Activated CD4-positive, alpha-beta T cell treated with anti-CD3 and anti-CD28 coated beads, Interleukin-2, Interleukin-6, amounts not matched to agents 100 ng/mL and 50 ng/mL, durations not matched to agents 16 hours and 8 hours (primary cell): ENCODE measurements around the gene PKHD1.
"Not testable (repeated sequence)": the region's sequence is repeated elsewhere in the genome, so short reads cannot be mapped to it uniquely, and the experiment has no call there.

Source experiments
- DNase-seq: peaks from one replicate; pipeline ENCODE4 v3.0.0-alpha.2; 2020

Gene PKHD1

DNA sequence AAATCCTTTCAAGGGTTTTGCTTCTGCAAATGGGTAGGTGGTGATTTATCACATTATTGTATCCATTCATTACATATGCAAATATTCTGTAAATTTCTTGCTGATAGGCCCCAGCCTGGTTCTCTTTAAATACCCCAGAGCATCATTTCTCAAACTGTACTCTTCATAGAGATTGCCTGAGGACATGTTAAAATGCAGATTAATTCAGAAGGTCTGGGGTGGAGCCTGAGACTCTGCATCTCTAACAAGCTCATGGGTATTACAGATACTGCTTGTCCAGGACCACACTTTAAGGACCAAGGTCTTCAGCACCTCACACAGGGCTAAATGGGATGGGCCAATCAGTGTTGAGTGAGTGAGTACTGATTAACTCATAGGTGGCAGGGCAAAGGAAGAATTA, 46.3 kb downstream of the PKHD1 start:
- no peak for DNase-seq

DNA sequence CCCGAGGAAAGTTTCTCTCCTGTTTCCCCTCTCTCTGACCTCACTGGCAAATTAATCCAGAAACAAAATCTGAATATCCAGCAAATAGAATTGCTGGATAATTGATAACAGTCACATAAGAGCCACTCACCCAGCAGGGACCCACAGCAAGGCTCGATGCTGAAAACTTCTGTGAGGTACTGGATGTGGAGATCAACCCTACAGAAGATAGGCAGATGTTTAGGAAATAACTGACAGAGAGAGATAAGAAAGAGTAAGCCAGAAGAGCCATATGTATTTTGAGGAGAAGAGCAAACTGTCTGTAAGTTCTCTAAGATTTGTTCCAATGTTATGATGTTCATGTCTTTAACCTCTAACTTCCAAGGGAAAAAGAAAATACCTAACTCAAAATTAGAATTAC, 59.7 kb downstream of the PKHD1 start:
- DNase-seq, result no peak

DNA sequence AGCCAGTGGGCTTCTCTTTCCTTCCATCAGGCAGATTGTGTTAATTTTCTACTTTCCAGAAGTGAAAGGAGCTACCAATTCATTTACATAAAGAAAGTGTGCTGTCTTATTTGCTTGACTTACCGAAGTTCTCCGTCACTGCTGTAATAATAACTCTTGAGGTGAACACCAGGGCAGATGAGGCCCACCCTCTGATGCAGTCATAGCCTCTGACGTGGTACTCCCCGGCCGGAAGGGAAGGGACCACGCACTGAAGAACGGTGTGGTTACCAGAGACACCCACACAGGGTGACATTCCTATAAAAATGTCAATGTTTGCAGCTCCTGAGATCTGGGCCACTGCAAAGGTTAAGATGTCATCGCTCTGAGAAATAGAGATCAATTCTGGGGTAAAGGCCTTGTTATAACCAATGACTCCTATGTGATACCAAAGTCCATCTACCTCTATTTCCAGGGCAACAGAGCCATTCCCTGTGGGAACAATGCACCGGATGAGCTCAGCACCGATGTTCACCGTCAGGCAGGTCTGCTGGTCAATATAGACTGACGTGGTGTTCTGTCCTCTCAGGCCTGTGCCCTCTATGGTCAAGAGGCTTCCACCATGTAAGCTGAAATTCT, 62.9 kb downstream of the PKHD1 start:
- no peak for DNase-seq

DNA sequence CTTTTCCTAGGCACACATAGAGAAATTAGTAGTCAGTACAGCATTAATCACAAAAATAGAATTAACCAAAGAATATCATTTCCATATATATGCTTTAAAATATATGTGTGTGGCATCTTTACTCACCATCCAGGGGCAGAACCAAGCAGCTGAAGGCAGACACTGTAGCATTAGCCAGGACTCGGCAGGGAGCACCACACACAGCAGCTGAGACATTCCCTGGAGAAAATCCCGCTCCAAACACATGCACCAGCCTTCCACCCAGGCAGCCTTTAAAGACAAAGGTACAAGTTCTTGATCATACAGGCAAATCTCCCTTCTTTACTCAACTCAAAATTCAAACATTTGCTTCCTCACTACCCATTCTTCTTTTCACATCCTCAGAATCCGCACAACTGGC, 64.7 kb downstream of the PKHD1 start:
- DNase-seq, result no peak

DNA sequence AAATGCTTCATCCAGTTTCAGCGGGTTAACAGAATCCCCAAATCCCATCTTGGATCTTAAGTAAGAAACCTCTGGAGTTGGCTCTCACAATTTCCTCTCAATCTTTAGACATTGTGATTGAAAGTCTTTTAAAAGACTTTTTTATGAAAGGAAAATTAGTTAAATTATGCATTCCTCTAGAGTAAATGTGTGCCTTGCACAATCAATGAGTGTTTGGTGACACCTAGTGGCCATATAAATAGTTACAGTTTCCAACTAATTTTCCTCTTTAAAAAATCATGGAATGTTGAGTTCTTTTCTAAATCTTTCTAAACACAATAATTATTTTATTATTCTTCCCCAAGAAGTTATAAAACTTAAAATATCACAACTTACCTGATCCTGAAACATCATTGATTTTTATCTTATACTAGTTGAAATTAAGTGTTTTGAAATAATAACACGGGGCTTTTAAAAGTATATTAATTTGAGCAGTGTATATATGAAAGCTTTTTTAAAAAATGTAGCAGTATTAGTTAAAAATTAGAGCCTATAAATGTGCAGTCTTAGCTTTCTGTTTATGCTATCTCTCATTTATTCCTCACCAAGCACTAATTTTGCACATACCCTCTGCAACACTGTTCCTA, 66.4 kb downstream of the PKHD1 start:
- peak; percentile 22 for DNase-seq

DNA sequence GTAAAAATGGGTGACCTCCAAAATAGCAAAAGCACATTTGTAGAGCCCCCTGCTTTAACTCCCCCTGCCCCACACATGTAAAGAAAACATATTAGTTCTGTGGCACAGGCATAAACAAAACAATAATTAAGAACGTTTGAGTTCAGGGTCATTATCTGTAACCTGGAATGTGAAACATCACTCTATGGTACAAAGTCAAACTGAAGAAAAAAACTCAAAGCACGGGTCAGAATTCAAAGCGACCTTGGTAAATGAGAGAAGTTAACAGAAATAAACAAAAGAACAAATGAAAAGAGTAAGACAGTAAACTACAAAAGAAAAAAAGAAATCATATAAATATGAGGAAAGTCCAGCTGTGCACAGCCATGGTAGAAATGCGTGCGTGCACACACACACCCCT, 67.5 kb downstream of the PKHD1 start:
- DNase-seq, result no peak

DNA sequence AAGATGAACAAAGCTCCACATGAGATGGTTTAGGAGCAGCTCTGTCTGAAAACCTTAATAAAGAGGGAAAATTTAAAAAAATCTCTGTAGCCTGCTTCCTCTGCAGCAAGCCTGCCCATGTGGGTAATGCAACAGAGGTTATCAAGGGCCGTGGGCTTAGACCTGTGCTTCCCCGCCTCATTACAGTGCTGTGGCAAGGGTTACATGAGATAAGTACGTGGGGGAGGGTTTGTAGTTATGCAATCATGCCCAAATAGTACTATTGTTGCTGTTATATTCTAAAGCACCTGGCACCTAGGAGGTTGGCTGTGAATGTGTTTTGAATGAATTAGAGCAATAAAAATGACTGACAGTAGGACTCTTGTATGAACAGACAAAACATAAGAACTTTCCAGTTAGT, 68.3 kb downstream of the PKHD1 start:
- no peak for DNase-seq

DNA sequence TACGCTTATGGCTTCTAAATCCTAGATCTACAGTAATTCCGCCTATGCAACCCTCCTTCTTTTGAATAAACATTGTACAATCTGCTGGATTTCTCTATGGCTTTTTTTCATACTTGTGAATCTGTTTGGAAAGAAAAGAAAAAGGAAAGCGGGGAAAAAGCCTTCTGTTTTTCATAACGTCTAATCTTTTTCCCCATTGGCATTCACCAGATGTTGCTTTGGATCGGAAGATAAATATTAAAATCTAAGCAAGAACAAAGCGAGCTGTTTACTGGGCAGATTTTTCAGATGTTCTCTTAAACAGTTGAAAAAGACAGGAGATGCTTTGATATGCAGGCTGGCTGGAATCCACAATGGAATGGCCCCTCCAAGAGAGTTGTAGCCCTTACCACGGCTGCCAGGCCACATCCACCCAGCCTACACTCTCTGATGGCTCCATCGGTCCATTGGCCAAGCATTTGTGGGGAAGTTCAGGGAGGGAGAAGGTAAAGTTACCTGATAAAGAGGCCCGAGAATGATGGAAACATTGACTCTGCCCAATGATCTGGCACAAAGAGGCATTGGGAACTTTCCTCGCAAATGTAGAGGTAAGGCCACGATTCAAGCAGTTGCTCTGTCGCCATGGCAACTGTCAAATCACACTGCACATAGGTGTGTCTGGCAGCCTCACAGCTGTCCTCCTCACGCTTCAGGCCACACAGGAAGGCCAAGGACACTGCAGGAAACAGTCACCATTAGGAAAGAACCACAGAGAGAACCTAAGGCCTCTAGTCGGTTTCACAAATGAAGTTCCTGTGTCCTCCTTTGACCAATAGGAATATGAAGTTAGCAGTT, 70.3 kb downstream of the PKHD1 start:
- no peak for DNase-seq

DNA sequence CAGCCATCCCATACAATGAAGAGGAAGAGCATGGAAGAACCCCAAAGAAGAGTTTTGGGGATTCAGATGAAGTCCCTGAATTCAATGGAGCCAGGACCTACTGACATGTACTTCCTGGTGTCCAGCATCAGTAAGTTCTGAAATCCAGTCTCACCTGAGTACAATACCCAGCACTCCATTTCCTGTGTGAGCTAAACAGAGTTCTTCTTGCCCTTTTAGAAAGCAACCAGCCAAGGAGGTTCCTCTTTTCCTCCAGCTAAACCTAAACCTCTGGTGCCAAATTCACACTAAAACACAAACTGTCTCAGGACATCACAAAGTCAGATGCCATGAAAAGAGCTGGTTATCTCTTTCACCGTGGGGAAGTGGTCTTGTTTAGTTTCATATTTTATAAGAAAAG, 71.5 kb downstream of the PKHD1 start:
- no peak for DNase-seq

DNA sequence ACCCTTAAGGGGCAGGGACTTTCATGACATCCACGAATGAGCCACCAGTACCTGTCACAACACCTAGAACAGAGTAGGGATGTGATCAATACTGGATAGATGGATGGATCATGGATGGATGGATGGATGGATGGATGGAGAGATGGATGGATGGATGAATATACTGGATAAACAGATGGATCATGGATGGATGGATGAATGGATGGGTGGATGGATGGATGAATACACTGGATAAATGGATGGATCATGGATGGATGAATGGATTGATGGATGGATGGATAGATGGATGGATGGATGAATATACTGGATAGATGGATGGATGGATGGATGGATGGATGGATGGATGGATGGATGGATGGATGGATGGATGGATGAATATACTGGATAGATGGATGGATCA, 73.0 kb downstream of the PKHD1 start:
- DNase-seq, result no peak

DNA sequence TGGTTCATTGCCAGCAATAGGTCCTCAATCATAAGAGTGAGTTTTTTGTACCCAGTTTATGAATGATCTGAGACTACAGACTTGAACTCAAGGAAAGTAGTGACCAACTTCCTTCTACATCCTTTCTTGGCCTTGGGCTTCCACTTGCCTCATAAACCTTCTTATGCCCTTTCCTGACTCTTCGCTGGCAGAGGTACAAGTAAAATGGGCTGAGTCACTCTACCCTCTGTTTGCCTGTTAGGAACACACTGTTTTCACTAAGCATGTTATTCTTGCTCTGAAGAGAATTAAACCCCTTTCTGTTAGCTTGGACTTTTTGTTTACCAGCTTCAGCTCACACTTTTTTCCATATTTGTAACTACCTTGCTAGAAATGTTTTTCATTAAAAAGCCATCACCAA, 74.4 kb downstream of the PKHD1 start:
- DNase-seq, result no peak

DNA sequence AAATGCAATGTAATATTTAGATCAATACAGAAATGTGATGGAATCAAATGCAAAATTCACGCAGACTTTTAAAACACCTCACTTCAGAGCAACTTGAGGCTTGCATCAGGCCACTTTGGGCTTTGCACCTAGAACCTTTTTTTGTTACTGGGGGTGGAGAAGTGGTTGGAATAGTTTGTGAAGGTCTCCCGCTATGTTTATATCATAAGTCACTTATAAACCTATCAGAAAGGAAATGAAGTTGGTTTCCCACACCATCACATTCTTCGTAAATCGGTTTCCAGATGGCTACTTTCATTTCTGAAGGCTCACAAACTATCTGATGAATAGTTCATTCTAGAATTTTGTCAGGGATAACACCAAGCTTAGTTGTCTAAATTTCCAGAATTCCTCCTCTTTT, 74.8 kb downstream of the PKHD1 start:
- no peak for DNase-seq

DNA sequence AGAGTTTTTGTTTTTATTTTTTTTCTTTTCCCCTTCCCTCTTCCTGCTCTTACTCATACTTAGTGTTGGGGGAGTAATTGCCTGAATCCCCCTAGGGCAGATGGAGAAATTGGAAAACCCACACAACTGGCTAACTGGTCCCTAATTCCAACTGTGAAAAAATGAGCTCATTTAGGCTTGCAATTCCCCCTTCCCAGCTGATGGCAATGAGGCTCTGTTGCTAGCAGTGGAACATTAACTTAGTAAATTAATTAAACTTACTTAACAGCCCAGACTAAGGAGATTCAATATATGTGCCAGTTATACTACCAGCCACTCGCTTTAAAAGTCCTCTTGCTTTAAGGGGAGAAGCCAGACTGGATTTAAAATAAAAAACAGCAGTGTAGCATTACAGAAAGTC, 76.6 kb downstream of the PKHD1 start:
- DNase-seq, result no peak

DNA sequence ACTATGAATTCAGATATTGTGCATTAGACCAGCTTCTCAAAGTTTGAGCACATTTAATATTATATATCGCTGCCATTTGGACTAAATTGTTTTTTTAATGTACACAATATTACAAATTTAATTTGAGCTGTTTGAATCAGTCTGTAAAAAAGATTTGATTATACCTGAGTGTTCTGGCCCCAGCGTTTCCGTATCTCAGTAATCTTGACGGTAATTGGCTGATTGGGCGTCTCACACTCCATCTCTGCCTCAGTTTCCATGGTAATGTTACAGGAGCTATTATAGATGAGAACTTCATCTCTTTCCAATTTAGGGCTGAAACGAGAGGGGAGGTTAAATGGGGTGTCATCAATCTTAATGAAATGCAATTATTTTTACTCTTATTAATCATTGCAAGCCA, 77.3 kb downstream of the PKHD1 start:
- DNase-seq, result no peak

DNA sequence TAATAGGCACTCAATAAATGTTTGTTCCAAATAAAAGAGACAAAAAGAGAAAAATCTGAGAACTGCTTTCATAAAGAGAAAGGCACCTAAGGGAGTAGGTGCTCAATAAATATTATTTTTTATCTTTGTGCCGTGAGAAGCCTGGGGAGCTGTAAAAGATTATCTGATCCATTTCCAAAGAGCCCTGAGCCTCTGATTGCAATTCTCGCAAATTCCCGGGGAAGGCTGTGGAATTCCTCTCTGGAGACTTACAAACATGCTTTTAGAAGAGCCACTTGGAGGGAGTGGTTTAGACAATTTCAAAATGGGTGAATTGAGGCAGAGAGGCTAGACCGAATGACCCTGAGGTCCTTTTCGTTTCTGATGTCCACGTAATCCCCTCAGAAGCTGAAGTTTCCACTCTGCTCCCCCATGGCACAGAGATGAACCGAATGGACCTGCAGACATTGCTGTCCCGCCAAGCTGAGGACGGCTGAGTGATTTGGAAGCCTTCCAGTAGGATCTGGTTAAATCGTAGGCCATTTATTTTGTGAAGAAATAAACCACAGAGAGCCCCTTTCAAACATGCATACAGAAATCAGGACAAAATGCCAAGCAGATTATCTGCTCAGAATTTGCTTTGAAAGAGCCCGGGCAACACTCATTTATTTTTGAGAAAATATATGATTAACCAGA, 77.8 kb downstream of the PKHD1 start:
- DNase-seq, result no peak

DNA sequence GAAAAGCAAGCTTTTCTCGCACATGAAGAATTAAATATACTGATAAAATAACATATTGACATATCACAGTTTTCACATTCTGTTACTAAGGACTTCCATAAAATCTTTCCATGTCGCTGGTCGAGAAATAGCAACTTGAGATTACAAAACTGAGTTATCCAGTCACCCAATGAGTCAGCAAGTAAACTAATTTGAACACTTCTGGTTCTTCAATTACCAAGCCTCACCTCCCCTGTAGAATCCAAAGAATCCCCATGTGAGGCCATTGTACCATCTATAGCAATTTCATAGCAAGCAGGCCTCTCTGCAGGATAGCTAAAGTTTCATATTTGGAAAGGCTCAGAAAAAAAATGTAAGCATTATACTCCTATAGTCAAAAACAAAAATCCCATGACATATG, 87.3 kb downstream of the PKHD1 start:
- no peak for DNase-seq

DNA sequence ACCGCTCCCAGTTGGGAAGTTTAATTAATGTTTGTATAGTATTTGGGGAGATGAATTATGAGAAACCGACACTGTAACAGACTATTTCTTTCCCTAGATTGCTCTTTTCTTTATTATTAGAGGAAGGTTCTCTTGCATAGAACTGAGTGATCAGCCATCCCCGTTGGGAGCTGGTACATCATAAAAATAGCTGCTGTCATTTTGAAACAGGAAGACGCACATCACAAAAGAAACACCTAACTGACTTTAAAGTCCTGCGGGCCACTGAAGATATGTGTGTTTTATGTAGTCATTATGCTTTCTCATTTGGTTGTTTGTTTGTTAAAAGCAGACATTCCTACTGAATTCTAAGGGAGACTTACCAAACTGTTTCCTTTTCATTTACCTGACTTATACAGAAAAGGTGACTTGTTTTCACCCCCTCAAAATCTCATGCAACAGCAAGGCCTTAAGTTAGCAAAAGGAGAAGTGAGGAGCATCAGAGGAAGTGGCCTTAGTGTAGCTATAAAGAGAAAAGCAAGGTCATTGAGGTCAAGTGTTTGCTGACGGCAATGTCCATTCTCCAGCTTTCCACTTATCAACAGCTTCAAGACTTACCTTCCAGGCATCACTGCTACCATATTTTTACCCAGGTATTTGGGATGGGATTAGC, 91.0 kb downstream of the PKHD1 start:
- no peak for DNase-seq

DNA sequence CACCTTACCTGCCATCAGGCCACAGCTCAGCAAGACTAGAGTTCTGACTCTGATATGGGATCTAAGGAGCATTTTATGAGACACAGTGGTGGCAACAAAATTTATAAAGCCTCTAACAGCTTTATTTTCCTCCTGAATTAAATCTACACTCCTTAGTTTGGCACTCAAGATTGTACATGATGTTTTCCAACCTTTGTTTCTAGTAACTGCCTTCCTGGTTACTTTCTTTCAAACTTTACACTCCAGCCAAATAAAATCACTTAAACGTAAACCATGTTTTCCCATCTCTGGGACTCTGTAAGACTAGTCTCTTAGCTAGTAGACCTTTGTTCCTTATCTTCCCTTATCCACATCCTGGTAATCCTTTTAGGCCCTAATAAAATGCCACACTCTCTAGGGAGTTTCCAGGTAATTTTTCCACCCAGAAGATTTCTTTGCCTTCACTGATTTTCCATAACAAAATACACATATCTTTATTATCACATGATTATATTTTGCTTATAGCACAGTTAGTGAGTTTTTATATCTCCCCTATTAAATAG, 92.1 kb downstream of the PKHD1 start:
- no peak for DNase-seq

DNA sequence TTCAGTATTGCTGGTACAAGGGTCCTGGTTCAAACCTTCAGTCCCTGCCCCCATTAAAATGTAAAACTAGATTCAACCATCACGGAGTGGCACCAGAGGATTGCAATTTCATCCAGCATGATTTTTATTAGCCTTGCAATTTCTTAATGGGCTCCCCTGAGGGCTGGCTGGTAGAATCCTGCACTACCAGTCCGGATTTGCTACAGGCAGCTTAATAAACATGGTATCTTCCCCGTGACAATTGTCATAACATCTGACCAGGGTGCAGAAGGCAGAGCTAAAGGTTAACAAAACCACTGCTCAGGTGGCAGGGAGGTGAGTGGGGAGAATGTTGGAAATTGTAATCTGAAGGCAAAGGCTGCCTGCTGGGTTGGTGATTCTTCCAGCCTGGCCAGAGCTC, 94.5 kb downstream of the PKHD1 start:
- no peak for DNase-seq

DNA sequence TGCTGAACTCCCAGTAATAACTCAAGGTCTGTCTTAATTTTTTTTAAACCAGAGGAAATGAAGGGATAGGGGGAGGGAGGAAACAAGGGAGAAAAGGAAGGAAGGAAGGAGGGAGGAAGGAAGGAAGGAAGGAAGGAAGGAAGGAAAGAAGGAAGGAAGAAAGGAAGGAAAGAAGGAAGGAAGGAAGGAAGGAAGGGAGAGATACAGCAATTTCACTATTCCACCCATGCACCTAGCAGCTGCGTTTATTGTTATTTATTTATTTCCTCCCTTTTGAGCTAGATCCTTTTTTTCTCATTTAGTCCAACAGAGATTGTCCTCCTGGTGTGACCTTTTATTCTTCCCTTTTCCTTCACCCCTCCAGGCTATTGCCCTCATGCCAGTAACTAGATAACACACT, 97.6 kb downstream of the PKHD1 start:
- DNase-seq, result no peak

DNA sequence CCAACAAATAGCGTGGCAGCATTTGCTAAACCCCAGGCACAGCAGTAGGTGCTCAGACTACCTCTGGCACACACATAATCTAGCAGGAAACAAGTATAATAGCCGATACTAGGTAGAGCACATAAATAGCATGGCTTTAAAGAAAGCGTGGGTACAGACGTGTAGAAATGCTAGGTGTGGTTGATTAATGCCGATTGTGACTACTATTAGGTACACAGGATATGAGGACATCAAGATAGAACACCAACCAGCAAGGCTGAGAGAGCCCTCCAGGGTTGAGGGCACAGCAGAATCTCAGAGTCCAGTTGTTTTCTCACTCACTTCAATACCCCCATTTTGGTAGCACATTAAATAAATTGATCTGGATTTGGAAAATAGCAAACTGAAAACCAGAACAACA, 100.5 kb downstream of the PKHD1 start:
- DNase-seq, result no peak

DNA sequence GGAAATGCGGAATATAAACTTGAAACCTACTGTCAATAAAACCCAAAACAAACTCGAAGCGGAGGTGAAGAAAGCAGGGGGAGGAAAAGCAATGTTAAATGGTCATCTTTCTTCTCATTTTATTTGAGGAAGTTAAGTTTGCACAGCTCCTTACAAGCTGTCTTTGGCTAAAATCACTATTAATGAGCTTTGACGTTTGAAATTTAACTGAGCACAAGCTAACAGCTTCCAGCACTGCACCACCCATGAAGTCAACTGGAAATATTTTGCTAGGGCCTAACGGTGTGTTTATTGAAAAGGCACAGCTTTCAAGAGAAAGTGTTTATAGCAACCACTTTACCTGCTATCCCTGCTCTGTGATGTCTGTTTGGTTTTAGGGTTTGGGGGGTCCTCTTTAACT, 103.8 kb downstream of the PKHD1 start:
- DNase-seq, result no peak

DNA sequence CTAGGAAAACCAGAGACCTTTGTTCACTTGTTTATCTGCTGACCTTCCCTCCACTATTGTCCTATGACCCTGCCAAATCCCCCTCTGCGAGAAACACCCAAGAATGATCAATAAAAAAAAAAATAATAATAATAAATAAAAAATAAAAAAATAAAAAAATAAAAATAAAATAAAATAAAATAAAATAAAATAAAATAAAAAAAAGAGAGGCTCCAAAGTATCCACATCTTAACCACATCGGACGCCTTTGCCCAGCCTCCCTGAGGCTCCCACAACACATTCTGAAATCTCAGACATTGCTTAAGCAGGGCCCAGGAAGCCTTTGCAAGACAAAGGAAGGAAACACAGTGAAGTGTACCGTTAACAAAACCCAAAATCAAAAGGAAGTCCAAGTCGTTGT, 104.7 kb downstream of the PKHD1 start:
- DNase-seq, result not testable (repeated sequence)
